K562 (cell line): ENCODE measurements around the gene PDE1A. TPM values are rescaled to one million over a fixed set of nuclear protein-coding genes. Genes with fewer than 3 reads are reported as not detected.

Source experiments
- ATAC-seq: fragments of 200-7000 bp; cut with Tn5 transposase; 3 replicates; pipeline ENCODE4 v1.9.1; 2020; ENCODE audit warnings: moderate library complexity
- BruUV-seq: library from RNA; stranded (reverse); fragments of 400-500 nt; replicated peaks from 2 replicates; lab custom pipeline; 2021; lab: Mats Ljungman, UMichigan
- CTCF ChIA-PET: fragments of 300-600 bp; formaldehyde crosslinking; extraction: SDS; loops from one replicate; lab custom pipeline; 2021; ENCODE audit warnings: low intra/inter-chr PET ratio; lab: Yijun Ruan, JAX
- POLR2A ChIA-PET: fragments of 300-600, 350-650 bp; sonication (Branson Sonifier 250); formaldehyde crosslinking; extraction: SDS; loops from one replicate; lab custom pipeline; 2021; ENCODE audit warnings: antibody characterized with exemption, inconsistent platforms; lab: Yijun Ruan, JAX
- DNase-seq, 4 experiments: peaks; one replicate each; pipeline versions ENCODE4 v3.0.0 to v3.0.0-alpha.2; 2011 to 2018; ENCODE audit warnings: low spot score in 3 of 4, mixed read lengths in 3 of 4; ENCODE audit errors: extremely low read depth in 1 of 4
- FAIRE-seq: peaks from 2 replicates; lab custom pipeline; 2011; peaks lifted over from hg19 to GRCh38; lab: Jason Lieb, UNC
- H2AFZ ChIP-seq: 2 replicates; pipeline ENCODE4 v1.6.0; 2011; ENCODE audit warnings: low read depth, low read length, control low read depth, inconsistent platforms
- H3K27ac ChIP-seq: fragments of 200-600 bp; 3 replicates; pipeline ENCODE4 v1.8.0; 2011; ENCODE audit warnings: low read depth, mild to moderate bottlenecking, control low read depth, inconsistent platforms, low read length, moderate library complexity, mixed read lengths; ENCODE audit errors: extremely low read depth
- H3K27me3 ChIP-seq, 2 experiments: fragments of 300-600 bp in 1 of 2; 2 replicates in 1 of 2; 3 replicates in 1 of 2; pipeline versions ENCODE4 v1.6.0 to v1.8.0; 2011; ENCODE audit warnings: inconsistent platforms in 2 of 2, low read length in 2 of 2, mild to moderate bottlenecking in 1 of 2, mixed read lengths in 1 of 2, moderate library complexity in 1 of 2; ENCODE audit not compliant: control insufficient read depth in 2 of 2, insufficient read depth in 2 of 2
- H3K36me3 ChIP-seq: fragments of 300-600 bp; 3 replicates; pipeline ENCODE4 v1.8.0; 2011; ENCODE audit warnings: mild to moderate bottlenecking, low read length, inconsistent platforms; ENCODE audit not compliant: control insufficient read depth, insufficient read depth
- H3K4me1 ChIP-seq, 2 experiments: fragments of 200-600 bp in 1 of 2; replicated peaks in 1 of 2; 2 replicates in 1 of 2; 3 replicates in 1 of 2; pipeline versions ENCODE4 v1.5.1 to v1.8.0; 2011; ENCODE audit warnings: inconsistent platforms in 2 of 2, low read length in 2 of 2, mild to moderate bottlenecking in 1 of 2, mixed read lengths in 1 of 2, moderate library complexity in 1 of 2; ENCODE audit not compliant: control insufficient read depth in 2 of 2, insufficient read depth in 2 of 2
- H3K4me2 ChIP-seq: 2 replicates; pipeline ENCODE4 v1.6.1; 2011; ENCODE audit warnings: low read length, control low read depth, inconsistent platforms, mixed read lengths; ENCODE audit not compliant: insufficient read depth
- H3K4me3 ChIP-seq: fragments of 200-600 bp; sonication (generic), shearing (Covaris generic); 2 replicates; pipeline ENCODE4 v1.5.1; 2016; ENCODE audit warnings: control low read depth, inconsistent platforms
- H3K79me2 ChIP-seq: fragments of 200-600 bp; 3 replicates; pipeline ENCODE4 v1.8.0; 2011; ENCODE audit warnings: low read length, inconsistent platforms; ENCODE audit not compliant: control insufficient read depth, insufficient read depth
- H3K9ac ChIP-seq, 2 experiments: 2 replicates each; pipeline versions ENCODE4 v1.6.0 to v1.6.1; 2011; ENCODE audit warnings: low read depth in 2 of 2, low read length in 2 of 2, control low read depth in 1 of 2, inconsistent platforms in 1 of 2, mild to moderate bottlenecking in 1 of 2, mixed read lengths in 1 of 2; ENCODE audit not compliant: insufficient read depth in 1 of 2
- H3K9me1 ChIP-seq: one replicate; pipeline ENCODE4 v1.6.0; 2011; ENCODE audit warnings: inconsistent platforms, mild to moderate bottlenecking, low read length, moderate library complexity; ENCODE audit not compliant: control insufficient read depth, insufficient read depth
- H3K9me3 ChIP-seq: replicated peaks from 2 replicates; pipeline ENCODE4 v1.5.1; 2011; ENCODE audit warnings: low read depth, low read length, inconsistent platforms; ENCODE audit not compliant: control insufficient read depth, insufficient read depth
- H4K20me1 ChIP-seq: replicated peaks from 2 replicates; pipeline ENCODE4 v1.6.1; 2011; ENCODE audit warnings: low read length, inconsistent platforms, mixed read lengths; ENCODE audit not compliant: control insufficient read depth, insufficient read depth
- ATF1 ChIP-seq, 2 experiments: fragments of 450-650 bp in 1 of 2; IDR thresholded peaks; 2 replicates each; pipeline ENCODE4 v1.6.1; 2016; ENCODE audit warnings: missing compliant biosample characterization in 1 of 2, missing genetic modification characterization in 1 of 2
- CEBPG ChIP-seq, 3 experiments: fragments of 200-800 bp in 1 of 3; sonication (Bioruptor generic) in 1 of 3; sonication (generic) in 1 of 3; formaldehyde crosslinking in 1 of 3; IDR thresholded peaks in 2 of 3; conservative IDR thresholded peaks in 1 of 3; 2 replicates each; pipeline versions ENCODE4 v1.6.1 to v1.8.0; 2016 to 2022; ENCODE audit warnings: missing compliant biosample characterization in 2 of 3, missing genetic modification characterization in 2 of 3, mild to moderate bottlenecking in 1 of 3, missing genetic modification reagents in 1 of 3
- DACH1 ChIP-seq: fragments of 450-650 bp; IDR thresholded peaks from 2 replicates; pipeline ENCODE4 v1.6.1; 2018; ENCODE audit not compliant: partially characterized antibody
- DNMT1 ChIP-seq: fragments of 450-650 bp; IDR thresholded peaks from 2 replicates; pipeline ENCODE4 v1.6.1; 2016; ENCODE audit warnings: antibody characterized with exemption, mild to moderate bottlenecking
- ESRRB ChIP-seq: fragments of 250-450 bp; sonication (Bioruptor Pico); IDR thresholded peaks from 2 replicates; pipeline ENCODE4 v1.5.0; 2020; ENCODE audit warnings: mild to moderate bottlenecking, moderate library complexity, borderline replicate concordance
- FOXJ2 ChIP-seq: fragments of 200-800 bp; sonication (Bioruptor generic); IDR thresholded peaks from 2 replicates; pipeline ENCODE4 v1.6.1; 2016; ENCODE audit warnings: missing genetic modification characterization, missing compliant biosample characterization
- KLF10 ChIP-seq: fragments of 250-450 bp; sonication (Bioruptor Pico); IDR thresholded peaks from 2 replicates; pipeline ENCODE4 v1.6.1; 2021; ENCODE audit warnings: matching md5 sums
- MAFK ChIP-seq: IDR thresholded peaks from 2 replicates; pipeline ENCODE4 v1.6.1; 2011; ENCODE audit warnings: low read length, improper control_type of control experiment
- OTX1 ChIP-seq: fragments of 450-650 bp; formaldehyde crosslinking; IDR thresholded peaks from 2 replicates; pipeline ENCODE4 v1.4.0; 2022; ENCODE audit warnings: mild to moderate bottlenecking
- SOX6 ChIP-seq: fragments of 450-650 bp; IDR thresholded peaks from 2 replicates; pipeline ENCODE4 v1.6.1; 2014; ENCODE audit warnings: mild to moderate bottlenecking
- SPI1 ChIP-seq: IDR thresholded peaks from 2 replicates; pipeline ENCODE4 v1.6.1; 2011; ENCODE audit warnings: low read depth, low read length, control low read depth, borderline replicate concordance
- ZFP30 ChIP-seq: fragments of 250-450 bp; sonication (Bioruptor Pico); IDR thresholded peaks from 2 replicates; pipeline ENCODE4 v1.8.0; 2022; ENCODE audit warnings: moderate library complexity, mild to moderate bottlenecking, inconsistent platforms, borderline replicate concordance
- ZNF316 ChIP-seq: fragments of 450-650 bp; IDR thresholded peaks from 2 replicates; pipeline ENCODE4 v1.6.1; 2016
- WGBS: fragments of 100-300 bp; shearing (Covaris generic); methylation state at CpG from one replicate; pipeline ENCODE4 v1.1.6; 2016; ENCODE audit warnings: low coverage, mixed read lengths; ENCODE audit not compliant: insufficient coverage; ENCODE audit errors: missing lambda C conversion rate; 5-methylcytosine and 5-hydroxymethylcytosine counted together
- in situ Hi-C: fragments of 300-500 bp; cut with MboI; formaldehyde crosslinking; loops from 4 replicates; pipeline ENCODE4 v1.15.0; 2018; ENCODE audit warnings: inconsistent platforms, mixed read lengths
- intact Hi-C: fragments of 100-400 bp; cut with micrococcal nuclease; formaldehyde crosslinking; loops from 2 replicates; pipeline ENCODE4 v1.14.2; 2022
- polyA plus RNA-seq, 8 experiments: library from polyadenylated mRNA; depleted of rRNA in 4 of 8; stranded (reverse) in 5 of 8; unstranded in 3 of 8; fragments of >200 nt; fragmentation: Nextera tagmentation in 2 of 8; fragmentation: Illumina TruSeq in 1 of 8; extraction: Ambion mirVana in 2 of 8; extraction: Trizol in 1 of 8; gene quantifications; 2 replicates each; pipeline versions ENCODE4 v1.2.1 to v1.2.3, GENCODE V29; 2011 to 2014; ENCODE audit warnings: inconsistent platforms in 1 of 8, missing spikeins in 1 of 8
- total RNA-seq, 7 experiments: library from RNA; depleted of rRNA in 6 of 7; stranded (reverse); fragments of >200 nt in 6 of 7; fragmentation: Illumina TruSeq in 2 of 7; extraction: Trizol in 2 of 7; gene quantifications; 2 replicates each; pipeline versions ENCODE4 v1.2.1 to v1.2.3, GENCODE V29; 2011 to 2021; ENCODE audit warnings: low replicate concordance in 1 of 7
- TF ChIP-seq, protein P1 (sequence below), 2 experiments: fragments of 450-650 bp in 1 of 2; sonication (generic) in 1 of 2; formaldehyde crosslinking in 1 of 2; IDR thresholded peaks in 1 of 2; conservative IDR thresholded peaks in 1 of 2; 2 replicates each; pipeline versions ENCODE4 v1.6.1 to v1.8.1; 2016 to 2023; ENCODE audit warnings: mild to moderate bottlenecking in 2 of 2, moderate library complexity in 2 of 2, inconsistent platforms in 1 of 2, missing genetic modification reagents in 1 of 2

Gene PDE1A
- total and polyA plus RNA-seq, 9 of the 15 experiments (the other 6 are each of a cell fraction or from before 2014, with no cell fraction given): 0.14 to 0.91 (median 0.32) TPM

GRCh38 chr2:182210669-182211068 lies 216.2 kb downstream of the PDE1A start (continued):
- TF ChIP-seq DACH1: no peak
- no peak for TF ChIP-seq OTX1 (CRISPR knock-in tag)
- no peak for TF ChIP-seq SPI1
- TF ChIP-seq, protein P1, sequence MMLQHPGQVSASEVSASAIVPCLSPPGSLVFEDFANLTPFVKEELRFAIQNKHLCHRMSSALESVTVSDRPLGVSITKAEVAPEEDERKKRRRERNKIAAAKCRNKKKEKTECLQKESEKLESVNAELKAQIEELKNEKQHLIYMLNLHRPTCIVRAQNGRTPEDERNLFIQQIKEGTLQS (IDR thresholded peaks at IDR 0.05): no peak
- TF ChIP-seq, protein P1 (CRISPR knock-in tag; conservative IDR thresholded peaks at IDR 0.05): no peak
- TF ChIP-seq KLF10 (CRISPR knock-in tag): no peak
- TF ChIP-seq FOXJ2 (tag): no peak
- no peak for TF ChIP-seq ATF1 (CRISPR knock-in tag; IDR thresholded peaks at IDR 0.05)
- no peak for TF ChIP-seq ATF1 (tag; IDR thresholded peaks at IDR 0.05)
- TF ChIP-seq SOX6: no peak
- TF ChIP-seq MAFK: peak; percentile 76; the same call in 1 of the 2 replicates
- peak; percentile 80 for TF ChIP-seq ZNF316
- TF ChIP-seq CEBPG (CRISPR knock-in tag; IDR thresholded peaks at IDR 0.05): no peak
- no peak for TF ChIP-seq CEBPG (tag; conservative IDR thresholded peaks at IDR 0.05 in 1 of 2, IDR thresholded peaks at IDR 0.05 in 1 of 2)

- no peak overlapping the region for H3K27ac ChIP-seq
- H3K9ac ChIP-seq: no peak overlapping the region
- TF ChIP-seq DNMT1: no peak
- no peak for TF ChIP-seq ZFP30 (CRISPR knock-in tag)
- no peak for TF ChIP-seq ESRRB
- H3K9me1 ChIP-seq: no peaks in the 10 kb centered on the region
- H3K27me3 ChIP-seq: no peaks in the 10 kb centered on the region
- in situ Hi-C loops (no loop called here), intact Hi-C loops (no loop called here)
- H3K36me3 ChIP-seq: no peaks in the 10 kb centered on the region
- H3K79me2 ChIP-seq: no peaks in the 10 kb centered on the region
- no peak for DNase-seq
- no peak for ATAC-seq
- no peak overlapping the region for H3K4me3 ChIP-seq
- H3K4me1 ChIP-seq: no peaks in the 10 kb centered on the region
- BruUV-seq: no TSS peak
- ChIA-PET POLR2A (no interaction called here), CTCF (no interaction called here)
- 0% methylated on average over 4 of the region's 4 CpGs for WGBS
- H4K20me1 ChIP-seq: no peaks in the 10 kb centered on the region
- H3K4me2 ChIP-seq: no peak overlapping the region
- no peak for FAIRE-seq
- H3K9me3 ChIP-seq: no peaks in the 10 kb centered on the region; the same call in 1 of the 2 replicates
- no peak overlapping the region for H2AFZ ChIP-seq
Observed at GRCh38 chr2:182208421-182208820, 218.4 kb downstream of the PDE1A start.
